GM19397 (cell line): Measurements from ENCODE around the gene DAB1.

Source experiments
- ATAC-seq: cut with Tn5 transposase; IDR thresholded peaks from one replicate; pipeline ENCODE4 v1.9.1; 2021; ENCODE audit warnings: mild to moderate bottlenecking, moderate library complexity; ENCODE audit not compliant: unreplicated experiment

DAB1 gene

GRCh38 chr1:57041901-57042300 is 382.0 kb downstream of the DAB1 start:
- ATAC-seq: no peak

- ATAC-seq: no peak
Observed at GRCh38 chr1:57040811-57041210, 383.0 kb downstream of the DAB1 start.

- ATAC-seq: no peak
Observed at GRCh38 chr1:57036641-57037579, 386.9 kb downstream of the DAB1 start.

GRCh38 chr1:57034713-57035112 is 389.1 kb downstream of the DAB1 start:
- no peak for ATAC-seq

DNA sequence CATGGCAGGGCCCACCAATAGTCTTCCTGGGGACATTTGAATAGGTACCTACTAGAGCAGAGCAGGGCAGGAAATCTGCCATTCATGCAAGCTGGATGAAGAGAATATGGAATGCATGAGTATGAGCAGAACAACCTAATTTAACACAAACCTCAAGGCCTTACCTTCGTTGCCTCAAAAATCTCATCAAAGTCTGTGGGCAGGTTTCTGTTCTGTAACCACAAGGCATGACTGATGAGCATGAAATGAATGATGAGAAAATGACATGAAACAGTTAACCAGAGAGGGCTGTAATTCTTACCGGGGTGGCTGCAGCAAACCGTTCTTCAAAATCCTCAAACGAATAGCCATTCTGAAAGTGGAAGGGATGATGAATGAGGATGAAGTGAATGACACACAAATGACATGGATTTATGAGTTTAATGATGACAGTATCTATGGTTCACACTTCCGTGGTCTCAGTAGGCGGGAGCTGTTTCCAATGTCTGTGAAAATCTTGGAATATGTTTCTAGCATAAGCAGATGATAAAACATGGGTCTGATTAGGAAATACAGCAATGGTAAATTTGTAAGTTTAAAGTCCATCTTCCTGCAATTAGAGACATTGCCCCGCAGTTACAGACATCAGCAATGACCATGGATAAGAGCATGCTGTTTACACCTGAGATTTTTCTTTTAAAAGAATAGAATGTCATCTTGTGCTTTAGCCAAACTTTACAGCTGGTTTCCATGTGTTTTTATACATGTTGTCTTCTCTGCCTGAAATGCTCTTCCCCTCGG is 390.4 kb downstream of the DAB1 start:
- no peak for ATAC-seq

- no peak for ATAC-seq
Observed at GRCh38 chr1:57026624-57027354, 397.1 kb downstream of the DAB1 start.

DNA sequence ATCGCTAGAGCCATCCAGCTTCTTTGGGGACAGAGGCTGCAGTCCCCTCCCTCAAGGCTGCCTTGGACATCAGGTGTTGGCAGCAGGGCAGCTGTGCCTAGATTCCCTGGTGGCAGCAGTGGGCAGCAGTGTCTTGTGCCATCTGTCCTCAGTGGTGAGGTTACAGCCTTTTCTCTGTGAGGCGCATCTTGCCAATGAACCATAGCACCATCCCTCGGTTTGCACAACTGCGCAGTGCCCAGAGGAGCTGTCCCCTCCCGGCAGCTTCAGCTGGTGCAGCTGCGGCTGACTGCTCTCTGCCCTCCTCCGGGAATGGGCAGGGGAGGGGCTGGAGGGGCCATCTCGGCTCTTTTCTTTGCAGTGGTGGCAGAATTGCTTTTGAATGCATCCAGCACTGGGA is 399.0 kb downstream of the DAB1 start:
- no peak for ATAC-seq

GRCh38 chr1:57024428-57024827 is 399.4 kb downstream of the DAB1 start:
- no peak for ATAC-seq

DNA sequence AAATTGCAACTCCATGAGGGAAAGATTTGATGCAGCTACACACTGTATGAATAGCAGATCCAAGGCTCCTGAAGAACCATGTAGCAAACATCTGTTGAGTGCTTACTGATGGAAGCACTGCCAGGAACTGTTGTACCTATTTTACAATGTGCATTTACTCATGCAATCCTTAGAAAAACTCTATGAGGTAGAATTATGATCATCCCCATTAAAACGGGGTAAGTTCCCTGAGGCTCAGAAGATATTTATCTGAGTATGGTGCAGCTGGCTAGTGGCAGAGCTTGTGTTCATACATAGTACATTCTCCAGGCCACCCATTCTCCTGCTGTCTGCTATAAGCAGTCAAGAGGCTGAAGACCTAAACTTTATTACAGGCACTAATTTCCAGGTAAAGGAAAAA is 403.6 kb downstream of the DAB1 start:
- no peak for ATAC-seq

GRCh38 chr1:57019236-57019839 is 404.5 kb downstream of the DAB1 start:
- ATAC-seq: no peak

- no peak for ATAC-seq
Observed at GRCh38 chr1:57018119-57018518, 405.7 kb downstream of the DAB1 start.

- no peak for ATAC-seq
Observed at GRCh38 chr1:57017717-57018116, 406.1 kb downstream of the DAB1 start.

- ATAC-seq: no peak
Observed at GRCh38 chr1:57017200-57017599, 406.7 kb downstream of the DAB1 start.

- ATAC-seq: no peak
Observed at GRCh38 chr1:57015071-57015470, 408.8 kb downstream of the DAB1 start.

DNA sequence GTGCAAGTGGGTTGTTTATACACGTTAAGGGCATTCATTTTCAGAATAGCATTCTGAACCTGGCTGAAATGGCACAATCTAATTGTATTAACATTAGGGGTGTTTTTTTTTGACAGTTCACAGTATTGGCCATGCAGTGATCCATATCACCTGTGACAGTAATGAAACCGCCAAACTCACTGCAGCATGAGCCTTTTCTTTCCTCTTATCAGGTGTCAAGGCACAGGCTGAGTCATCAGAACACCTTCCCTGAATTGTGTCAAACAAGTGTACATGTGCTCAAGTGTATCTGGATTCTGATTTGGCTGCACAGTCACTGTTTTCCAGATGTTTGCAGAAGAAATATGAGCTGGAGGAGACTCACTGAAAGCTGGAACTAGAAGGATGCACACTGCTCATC is 410.3 kb downstream of the DAB1 start:
- ATAC-seq: no peak

DNA sequence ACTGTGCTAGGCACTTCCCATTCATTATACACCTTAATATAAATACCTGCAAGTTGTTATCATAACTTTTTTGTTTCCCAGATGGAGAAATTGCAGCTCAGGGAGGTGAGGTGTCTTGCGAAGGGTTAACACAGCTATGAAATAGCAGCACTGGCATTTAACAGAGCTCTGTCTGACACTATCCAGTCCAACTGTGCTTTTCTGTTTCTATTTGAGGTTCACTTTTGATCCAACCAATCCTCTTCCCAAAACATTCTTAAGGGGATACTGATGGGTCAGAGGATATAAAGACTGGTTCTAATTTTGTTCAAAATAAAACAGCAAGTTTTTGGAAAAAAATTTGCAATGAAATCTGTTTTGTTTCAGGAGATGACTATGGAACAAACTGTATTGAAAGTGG is 411.5 kb downstream of the DAB1 start:
- no peak for ATAC-seq

- ATAC-seq: no peak
Observed at GRCh38 chr1:57010511-57010910, 413.3 kb downstream of the DAB1 start.

DNA sequence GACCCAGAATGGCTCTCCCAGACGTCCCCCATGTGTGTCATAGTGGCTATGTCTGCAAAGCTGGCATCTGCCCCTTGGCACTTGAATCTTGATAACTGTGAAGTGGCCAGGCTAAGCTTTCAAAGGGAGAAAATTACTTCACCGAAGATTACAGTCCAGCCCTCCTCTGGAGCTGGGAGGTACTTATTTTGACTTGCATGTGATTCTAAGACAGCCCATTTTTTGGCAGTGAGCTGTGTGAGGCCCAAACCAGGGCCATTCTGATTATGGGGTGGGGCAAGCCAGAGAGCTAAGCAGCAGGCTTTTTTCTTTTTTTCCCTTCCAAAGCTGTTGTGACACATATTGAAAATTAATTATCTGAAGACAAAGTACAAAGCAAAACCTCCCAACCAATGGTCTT is 415.9 kb downstream of the DAB1 start:
- ATAC-seq: no peak

DNA sequence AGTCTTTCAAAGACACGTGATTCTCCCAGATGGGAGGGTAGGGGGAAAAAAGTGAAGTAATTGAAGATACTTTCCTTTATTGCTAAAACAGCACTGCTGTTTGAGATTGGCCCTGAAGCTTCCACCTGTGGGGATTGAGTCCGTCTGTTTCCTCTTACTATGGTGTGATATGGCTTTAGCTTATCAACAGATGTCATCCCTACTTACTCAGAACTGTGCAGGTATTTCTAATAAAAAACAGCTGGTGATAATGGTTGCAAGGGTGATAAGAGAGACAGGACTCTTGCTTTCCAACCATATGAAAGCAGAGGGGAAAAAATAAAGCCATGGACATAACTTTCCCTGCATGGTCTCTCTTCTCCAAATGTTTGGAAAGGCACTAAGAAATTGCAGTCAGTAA is 416.4 kb downstream of the DAB1 start:
- no peak for ATAC-seq

DNA sequence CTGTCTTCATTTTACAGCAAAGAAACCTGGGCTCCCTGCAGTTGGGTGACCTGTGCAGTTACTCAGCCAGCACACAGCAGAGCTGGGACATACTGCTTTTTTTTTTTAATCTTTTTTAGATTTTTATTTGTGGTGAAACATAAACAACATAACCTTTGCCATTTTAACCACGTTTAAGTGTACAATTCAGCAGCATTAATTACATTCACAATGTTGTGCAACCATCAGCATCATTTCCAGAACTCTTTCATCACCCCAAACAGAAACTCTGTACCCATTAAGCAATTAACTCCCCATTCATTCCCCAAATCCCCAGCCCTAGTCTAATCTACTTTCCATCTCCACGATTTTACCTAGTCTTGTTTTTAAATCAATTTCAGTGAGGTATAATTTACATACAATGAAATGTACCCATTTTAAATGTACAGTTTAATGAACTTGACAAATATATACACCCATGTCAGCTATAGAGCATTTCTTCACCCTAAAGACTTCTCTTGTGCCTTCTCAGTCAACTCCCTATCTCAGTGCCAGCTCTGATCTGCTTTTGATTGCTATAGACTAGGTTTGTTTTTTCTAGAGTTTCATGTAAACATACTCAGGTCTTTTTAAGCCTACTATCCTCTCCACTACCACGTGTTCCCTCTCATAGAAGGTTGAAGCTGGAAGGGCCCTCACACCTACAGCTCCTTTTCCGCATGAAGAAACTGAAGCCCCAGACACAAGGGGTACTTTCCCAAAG is 420.3 kb downstream of the DAB1 start:
- no peak for ATAC-seq
